22Rv1 (cell line): Measurements from ENCODE around the gene SYNE1.

Experiments used
- H3K27ac ChIP-seq: fragments of 450-650 bp; 2 replicates; pipeline ENCODE4 v1.5.1; 2017
- ZFX ChIP-seq: fragments of 450-650 bp; IDR thresholded peaks from 2 replicates; pipeline ENCODE4 v1.6.1; 2017; ENCODE audit warnings: antibody characterized with exemption, borderline replicate concordance
- TF ChIP-seq, protein P1 (sequence below): fragments of 450-650 bp; IDR thresholded peaks from 2 replicates; pipeline ENCODE4 v1.5.1; 2017; ENCODE audit warnings: mild to moderate bottlenecking

Gene SYNE1

DNA sequence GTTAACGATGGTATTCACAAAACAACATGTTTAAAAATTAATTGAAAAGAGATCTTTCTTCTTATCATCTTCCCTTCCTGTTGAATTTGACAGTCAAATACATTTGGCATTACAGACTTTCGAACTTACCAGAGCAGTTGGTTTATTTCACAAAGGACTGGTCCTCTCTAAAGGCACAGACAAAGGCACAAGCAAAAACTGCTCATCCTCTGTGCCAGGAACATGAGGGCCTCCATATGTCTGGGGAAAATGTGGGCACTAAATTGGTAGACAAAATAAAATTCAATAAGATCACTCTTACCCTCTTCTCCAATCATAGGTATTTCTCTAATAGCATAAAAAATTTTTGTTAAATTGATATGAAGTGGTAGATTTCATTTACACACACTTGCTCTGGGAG is 40.4 kb downstream of the SYNE1 start:
- H3K27ac ChIP-seq = no peak overlapping the region
- TF ChIP-seq ZFX = no peak
- TF ChIP-seq, protein P1, sequence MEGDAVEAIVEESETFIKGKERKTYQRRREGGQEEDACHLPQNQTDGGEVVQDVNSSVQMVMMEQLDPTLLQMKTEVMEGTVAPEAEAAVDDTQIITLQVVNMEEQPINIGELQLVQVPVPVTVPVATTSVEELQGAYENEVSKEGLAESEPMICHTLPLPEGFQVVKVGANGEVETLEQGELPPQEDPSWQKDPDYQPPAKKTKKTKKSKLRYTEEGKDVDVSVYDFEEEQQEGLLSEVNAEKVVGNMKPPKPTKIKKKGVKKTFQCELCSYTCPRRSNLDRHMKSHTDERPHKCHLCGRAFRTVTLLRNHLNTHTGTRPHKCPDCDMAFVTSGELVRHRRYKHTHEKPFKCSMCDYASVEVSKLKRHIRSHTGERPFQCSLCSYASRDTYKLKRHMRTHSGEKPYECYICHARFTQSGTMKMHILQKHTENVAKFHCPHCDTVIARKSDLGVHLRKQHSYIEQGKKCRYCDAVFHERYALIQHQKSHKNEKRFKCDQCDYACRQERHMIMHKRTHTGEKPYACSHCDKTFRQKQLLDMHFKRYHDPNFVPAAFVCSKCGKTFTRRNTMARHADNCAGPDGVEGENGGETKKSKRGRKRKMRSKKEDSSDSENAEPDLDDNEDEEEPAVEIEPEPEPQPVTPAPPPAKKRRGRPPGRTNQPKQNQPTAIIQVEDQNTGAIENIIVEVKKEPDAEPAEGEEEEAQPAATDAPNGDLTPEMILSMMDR = no peak

DNA sequence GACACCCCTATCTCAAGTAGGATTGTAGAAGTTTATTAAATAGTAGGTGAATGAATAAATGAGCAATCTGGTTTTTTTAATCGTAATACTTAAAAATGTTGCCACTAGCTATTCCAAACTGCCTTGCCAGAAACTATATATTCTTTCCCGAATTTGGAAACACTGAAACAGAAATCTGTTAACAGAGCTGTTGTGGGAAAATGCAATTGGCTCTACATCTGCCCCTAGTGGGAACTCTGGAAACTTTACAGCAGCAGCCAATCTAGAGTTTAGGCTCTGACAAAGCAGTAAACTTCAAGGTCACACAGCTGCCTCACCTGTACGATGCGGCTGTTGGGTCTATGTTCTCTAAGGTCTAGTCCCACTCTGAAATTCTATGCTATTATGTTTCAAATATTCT is 41.7 kb downstream of the SYNE1 start:
- TF ChIP-seq, protein P1 = peak; percentile 54
- no peak for TF ChIP-seq ZFX

GRCh38 chr6:152594701-152595100 is 42.5 kb downstream of the SYNE1 start:
- H3K27ac ChIP-seq = no peak overlapping the region
- TF ChIP-seq, protein P1 = no peak

More for the DNA sequence above, 41.7 kb downstream of the SYNE1 start:
- H3K27ac ChIP-seq = no peak overlapping the region

GRCh38 chr6:152588456-152588855 is 48.7 kb downstream of the SYNE1 start:
- no peak for TF ChIP-seq ZFX
- TF ChIP-seq, protein P1 = no peak
- H3K27ac ChIP-seq = no peak overlapping the region

DNA sequence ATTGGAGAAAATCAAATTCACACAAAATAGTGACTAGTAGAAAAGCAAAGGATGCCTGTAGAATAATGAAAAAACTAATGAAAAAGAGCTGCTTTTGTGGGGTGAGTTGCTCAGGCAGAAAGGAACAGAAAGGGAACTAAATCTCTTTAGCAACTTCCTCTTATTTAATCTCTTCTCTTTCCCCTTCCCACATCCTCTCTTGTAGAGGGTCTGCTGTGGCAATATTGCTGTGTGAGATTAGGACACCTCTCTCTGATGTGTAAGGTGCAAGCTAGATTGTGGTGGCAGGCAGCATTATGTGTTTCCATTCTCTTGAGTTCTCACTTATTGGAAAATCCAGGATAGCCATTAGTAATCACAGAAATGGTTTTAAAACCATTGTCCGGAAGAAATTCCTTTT is 49.7 kb downstream of the SYNE1 start:
- H3K27ac ChIP-seq = no peak overlapping the region
- no peak for TF ChIP-seq ZFX
- TF ChIP-seq, protein P1 = no peak

DNA sequence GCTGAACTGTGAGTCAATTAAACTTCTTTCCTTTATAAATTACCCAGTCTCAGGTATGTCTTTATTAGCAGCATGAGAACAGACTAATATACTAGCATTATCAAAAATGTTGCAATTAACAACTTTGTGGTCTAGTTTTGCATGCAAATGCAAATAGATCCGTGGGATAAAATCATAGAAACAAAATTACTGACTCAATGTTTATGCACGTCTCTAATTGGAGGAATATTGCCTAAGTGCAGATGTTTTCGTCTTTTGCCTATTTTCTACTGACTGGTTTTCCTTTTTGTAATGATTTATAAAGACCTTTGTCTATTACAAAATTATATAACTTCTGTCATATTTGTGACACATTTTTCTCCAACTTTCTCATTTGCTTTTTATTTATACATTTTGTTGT is 51.9 kb downstream of the SYNE1 start:
- no peak for TF ChIP-seq ZFX
- TF ChIP-seq, protein P1 = no peak
- H3K27ac ChIP-seq = no peak overlapping the region

DNA sequence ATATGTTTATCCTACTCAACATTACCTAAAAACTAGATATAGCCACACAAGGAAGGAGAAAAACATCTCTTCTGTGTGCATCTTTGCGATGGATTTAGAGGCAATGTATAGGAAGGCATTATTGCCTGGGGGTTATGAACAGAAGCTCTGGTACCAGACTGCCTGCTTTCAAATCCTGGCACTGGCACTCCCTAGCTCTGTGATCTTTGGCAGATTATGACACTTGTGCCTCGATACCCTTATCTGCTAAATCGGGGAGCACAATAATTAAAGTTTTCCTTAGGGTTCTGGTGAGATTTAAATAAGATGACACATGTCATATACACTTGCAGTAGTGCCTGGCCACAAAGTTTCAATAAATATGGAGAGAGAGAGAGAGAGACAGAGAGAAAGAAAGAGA is 53.3 kb downstream of the SYNE1 start:
- no peak for TF ChIP-seq ZFX
- TF ChIP-seq, protein P1 = no peak
- no peak overlapping the region for H3K27ac ChIP-seq
